GM12873 (cell line): ENCODE results near the gene GCK.

Source experiments
- TF ChIP-seq, protein P1 (sequence below): IDR thresholded peaks from 2 replicates; pipeline ENCODE4 v1.5.1; 2012; ENCODE audit warnings: low read depth, mild to moderate bottlenecking, moderate library complexity, low read length, control low read depth; ENCODE audit not compliant: insufficient read depth; ENCODE audit errors: missing control alignments

GCK gene

DNA sequence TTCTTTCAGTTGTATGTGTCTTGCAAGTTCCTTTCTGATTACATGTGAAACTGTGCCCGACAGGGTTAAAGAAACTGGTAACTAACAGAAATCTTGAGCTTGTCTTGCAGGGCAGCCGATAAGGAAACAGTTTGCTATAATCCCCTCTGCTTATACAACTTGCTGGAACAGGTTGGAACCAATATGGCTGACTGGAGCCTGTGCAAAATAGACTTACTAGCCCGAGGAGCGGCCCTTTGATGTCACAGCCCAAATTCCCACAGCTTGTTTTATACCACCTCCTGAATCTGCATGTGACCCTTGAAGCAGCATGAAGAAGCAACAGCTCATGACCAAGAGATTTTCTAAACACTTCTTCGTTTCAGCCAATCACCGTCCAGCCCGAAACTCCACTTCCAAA lies 8.2 kb upstream of the GCK start:
- TF ChIP-seq, protein P1, sequence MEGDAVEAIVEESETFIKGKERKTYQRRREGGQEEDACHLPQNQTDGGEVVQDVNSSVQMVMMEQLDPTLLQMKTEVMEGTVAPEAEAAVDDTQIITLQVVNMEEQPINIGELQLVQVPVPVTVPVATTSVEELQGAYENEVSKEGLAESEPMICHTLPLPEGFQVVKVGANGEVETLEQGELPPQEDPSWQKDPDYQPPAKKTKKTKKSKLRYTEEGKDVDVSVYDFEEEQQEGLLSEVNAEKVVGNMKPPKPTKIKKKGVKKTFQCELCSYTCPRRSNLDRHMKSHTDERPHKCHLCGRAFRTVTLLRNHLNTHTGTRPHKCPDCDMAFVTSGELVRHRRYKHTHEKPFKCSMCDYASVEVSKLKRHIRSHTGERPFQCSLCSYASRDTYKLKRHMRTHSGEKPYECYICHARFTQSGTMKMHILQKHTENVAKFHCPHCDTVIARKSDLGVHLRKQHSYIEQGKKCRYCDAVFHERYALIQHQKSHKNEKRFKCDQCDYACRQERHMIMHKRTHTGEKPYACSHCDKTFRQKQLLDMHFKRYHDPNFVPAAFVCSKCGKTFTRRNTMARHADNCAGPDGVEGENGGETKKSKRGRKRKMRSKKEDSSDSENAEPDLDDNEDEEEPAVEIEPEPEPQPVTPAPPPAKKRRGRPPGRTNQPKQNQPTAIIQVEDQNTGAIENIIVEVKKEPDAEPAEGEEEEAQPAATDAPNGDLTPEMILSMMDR, result no peak

DNA sequence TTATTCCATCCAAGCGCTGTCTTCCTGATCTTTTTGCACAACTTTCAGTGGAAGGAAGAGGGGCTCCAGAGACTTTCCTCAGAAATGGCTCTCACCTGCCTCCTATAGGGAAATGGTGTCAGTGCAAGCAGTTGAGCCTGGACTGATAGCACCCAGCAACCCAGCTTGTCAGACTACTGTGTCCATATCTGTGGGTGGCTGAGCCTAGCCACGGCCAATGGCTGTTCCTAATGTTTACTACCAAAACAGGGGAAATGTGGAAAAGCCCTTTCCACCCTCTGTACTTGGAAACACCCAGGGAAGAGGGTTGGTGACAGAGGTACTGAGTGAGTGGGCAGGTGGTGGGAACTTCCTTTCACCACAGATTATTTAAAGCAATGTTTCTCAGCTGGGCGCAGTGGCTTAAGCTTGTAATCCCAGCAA lies 7.2 kb upstream of the GCK start:
- TF ChIP-seq, protein P1, result peak; percentile 86

DNA sequence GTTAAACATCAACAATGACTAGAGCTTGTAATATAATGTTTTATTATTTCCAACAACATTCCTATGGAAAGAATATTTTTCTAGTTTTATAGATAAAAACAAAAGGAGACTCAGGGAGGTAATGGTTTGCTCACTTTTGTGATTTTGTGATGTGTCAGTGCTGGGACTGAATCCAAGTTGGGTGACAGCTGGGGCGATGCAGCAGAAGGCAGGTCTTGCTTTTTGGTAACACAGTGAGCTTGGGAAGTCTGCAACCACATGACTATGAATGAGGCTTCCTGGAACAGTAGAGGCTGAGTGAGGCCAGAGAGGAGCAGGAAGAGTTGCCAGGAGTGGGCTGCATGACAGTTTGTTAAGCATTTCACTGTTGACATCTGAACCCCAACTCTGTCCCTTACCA lies 6.7 kb upstream of the GCK start:
- TF ChIP-seq, protein P1, result no peak

DNA sequence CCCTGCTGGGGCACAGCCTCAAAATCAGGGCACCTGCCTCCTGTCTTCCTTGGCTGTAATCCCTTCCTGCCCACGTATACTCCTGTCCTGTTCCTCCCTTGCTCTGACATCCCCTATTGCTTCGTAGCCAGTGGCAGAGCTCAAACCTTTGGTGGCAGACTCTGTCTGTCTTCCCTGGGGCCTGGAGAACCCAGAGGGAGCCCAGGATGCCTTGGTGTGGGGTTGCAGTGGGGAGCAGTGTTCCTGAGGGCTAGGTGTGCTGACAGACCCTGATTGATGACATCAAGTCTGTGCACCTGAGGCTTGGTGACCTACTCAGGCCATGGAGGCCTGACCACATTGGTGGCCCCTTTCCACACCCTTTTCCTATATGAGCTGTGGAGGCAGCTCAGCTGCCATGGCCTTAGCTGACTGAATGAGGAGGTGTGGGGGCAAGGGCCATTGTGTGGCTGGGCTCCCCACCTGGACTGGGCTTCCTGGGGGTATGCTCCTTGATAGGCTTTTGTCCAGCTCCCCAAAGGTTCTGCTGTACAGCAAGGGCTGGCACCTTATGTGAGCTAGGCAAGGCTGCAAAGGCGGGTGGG lies 5.4 kb upstream of the GCK start:
- TF ChIP-seq, protein P1, result no peak

DNA sequence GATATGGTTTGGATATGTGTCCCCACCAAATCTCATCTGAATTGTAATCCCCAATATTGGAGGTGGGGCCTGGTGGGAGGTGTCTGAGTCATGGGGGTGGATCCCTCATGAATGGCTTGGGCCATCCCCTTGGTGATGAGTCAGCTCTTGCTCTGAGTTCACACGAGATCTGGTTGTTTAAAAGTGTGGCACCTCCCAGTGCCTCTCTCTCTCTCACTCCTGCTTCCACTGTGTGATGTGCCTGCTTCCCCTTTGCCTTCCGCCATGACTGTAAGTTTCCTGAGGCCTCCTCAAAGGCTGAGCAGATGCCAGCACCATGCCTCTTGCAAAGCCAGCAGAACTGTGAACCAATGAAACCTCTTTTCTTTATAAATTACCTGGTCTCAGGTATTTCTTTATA lies 4.8 kb upstream of the GCK start:
- TF ChIP-seq, protein P1, result no peak

DNA sequence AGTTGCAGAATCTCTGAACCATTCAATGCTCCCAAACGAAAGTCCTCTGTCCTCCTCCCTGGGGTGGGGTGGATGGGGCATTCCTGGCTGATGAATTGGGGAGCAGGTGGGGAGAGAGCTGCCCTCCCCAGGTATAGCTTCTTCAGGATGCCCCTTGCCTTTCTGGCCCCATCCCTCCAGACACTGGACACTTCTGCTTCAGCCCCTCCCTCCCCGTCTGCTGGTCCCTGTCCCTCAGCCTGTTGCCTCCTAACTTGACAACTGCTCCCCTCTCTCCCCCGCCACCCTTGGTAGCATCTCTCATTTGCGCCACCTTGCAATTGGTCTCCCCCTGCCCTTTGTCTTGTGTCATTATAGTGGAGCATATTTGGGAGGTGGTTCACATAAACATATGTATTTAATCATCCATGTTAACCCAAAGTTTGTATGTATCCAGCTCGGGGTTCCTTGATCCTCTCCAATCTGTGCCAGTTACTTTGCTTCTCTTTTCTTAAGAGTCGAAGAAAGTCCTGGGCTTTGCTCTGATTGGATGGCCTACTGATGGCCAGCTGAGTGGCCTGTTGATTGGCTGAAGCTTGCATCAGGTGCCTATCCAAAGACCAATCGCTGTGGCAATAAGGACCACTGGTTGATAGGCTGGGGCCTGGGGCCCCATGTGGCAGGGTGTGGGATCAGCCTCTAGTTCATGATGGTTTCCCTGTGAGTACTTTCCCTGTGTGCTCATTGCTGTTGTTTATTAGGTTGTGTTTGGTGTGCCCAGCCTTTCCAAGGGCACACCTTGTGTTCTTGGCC lies 4.0 kb upstream of the GCK start:
- TF ChIP-seq, protein P1, result no peak

DNA sequence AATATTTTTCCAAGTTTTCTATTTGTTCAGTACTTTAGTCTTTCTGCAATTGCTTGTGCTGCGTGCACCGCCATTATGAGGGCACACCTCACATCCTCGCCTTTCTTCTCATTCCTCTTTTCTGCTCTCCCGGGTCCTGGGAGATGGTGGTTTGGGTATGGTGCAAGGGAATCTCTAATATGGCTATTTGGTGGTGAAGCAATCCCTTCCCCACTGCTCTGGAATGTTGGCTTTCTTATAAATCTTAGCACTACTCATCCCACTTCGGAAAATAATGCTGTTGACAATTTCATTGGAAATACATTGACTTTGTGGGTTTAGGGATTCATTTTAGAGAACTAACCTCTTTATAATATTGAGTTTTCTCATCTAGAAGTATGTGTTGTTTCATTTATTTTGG lies 1.9 kb upstream of the GCK start:
- TF ChIP-seq, protein P1, result no peak
